ENCODE results near the gene PRKCA.

Gene PRKCA

DNA sequence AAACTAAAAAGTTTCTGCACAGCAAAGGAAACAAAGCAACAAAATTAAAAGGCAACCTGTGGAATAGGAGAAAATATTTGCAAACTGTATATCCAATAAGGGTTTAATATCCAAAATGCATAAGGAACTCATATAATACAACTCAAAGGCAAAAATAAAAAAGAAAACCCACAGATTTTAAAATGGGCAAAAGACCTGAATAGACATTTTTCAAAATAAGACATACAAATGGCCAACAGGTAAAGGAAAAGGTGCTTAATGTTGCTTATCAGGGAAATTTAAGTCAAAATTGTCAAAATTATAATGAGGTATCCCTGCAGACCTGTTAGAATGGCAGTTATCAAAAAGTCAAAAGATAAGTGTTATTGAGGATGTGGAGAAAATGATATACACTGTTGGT, 399.0 kb downstream of the PRKCA start:
- H3K27ac ChIP-seq = no peak overlapping the region
- TF ChIP-seq, protein P1, sequence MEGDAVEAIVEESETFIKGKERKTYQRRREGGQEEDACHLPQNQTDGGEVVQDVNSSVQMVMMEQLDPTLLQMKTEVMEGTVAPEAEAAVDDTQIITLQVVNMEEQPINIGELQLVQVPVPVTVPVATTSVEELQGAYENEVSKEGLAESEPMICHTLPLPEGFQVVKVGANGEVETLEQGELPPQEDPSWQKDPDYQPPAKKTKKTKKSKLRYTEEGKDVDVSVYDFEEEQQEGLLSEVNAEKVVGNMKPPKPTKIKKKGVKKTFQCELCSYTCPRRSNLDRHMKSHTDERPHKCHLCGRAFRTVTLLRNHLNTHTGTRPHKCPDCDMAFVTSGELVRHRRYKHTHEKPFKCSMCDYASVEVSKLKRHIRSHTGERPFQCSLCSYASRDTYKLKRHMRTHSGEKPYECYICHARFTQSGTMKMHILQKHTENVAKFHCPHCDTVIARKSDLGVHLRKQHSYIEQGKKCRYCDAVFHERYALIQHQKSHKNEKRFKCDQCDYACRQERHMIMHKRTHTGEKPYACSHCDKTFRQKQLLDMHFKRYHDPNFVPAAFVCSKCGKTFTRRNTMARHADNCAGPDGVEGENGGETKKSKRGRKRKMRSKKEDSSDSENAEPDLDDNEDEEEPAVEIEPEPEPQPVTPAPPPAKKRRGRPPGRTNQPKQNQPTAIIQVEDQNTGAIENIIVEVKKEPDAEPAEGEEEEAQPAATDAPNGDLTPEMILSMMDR (IDR thresholded peaks at IDR 0.05) = no peak

DNA sequence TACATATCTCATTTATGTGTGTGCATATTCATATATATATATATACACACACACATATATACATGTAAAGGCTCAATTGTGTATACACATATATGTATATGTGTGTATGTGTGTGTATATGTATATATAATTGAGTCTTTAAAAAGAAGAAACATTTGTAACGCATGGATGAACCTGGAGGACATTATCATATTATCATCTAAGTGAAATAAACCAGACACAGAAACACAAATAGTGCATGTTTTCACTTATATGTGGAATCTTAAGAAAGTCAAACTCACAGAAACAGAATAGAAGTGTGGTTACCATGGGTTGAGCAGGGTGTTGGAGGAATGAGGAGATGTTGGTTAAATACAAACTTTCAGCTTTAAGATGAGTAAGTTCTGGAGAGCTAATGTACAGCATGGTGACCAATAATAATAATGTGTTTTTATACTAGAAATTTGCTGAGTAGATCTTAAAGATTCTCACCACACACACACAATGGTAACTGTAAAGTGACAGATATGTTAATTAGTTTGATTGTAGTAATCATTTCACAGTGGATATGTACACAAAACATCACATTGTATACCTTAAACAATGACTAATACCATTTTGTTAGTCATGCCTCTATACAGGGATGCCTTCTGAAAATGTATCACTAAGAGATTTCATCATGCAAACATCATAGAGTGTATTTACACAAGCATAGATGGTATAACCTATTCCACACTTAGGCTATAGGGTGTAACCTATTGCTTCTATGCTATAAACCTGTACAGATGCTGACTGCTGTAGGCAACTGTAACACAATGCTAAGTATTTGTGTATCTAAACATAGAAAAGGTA, 399.9 kb downstream of the PRKCA start:
- 0 out of 2 replicates have a peak overlapping the region, but pooled peaks have one; percentile 32 for H3K27ac ChIP-seq
- TF ChIP-seq, protein P1 (IDR thresholded peaks at IDR 0.05) = no peak
- no peak for TF ChIP-seq ZFX (IDR thresholded peaks at IDR 0.05; ENCODE audit: borderline replicate concordance)

DNA sequence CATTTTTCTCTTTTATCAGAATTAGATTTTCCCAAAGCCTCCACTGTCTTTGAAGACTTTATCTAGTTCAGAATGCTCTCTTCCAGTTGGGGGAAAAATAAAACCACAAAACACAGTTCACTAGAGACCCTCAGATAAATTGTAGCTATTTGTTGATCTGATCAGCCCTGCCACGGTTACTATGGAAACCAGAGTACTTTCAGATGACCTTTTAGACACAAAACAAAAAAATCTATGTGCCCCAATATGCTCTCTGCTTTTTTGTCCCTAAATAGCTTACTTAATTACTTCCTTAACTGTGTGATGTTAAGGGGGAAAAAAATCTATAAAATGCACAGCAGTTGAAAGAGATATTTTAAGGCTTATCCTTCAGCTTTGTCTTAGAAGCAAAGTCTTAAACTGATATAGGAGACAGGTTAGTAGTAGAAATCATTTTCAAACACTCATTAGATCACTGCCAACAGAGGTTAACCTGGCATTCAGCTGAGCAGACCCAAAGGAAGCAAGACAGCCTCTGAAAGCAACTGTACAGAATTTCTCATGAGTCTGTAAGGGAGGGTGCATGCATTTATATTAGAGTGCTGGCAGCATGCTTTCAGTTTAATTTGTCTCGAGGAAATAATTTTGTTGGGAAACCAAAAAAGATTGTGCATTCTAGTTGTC, 402.6 kb downstream of the PRKCA start:
- TF ChIP-seq, protein P1 (IDR thresholded peaks at IDR 0.05) = no peak
- TF ChIP-seq ZFX (IDR thresholded peaks at IDR 0.05; ENCODE audit: borderline replicate concordance) = no peak
- H3K27ac ChIP-seq = no peak overlapping the region

DNA sequence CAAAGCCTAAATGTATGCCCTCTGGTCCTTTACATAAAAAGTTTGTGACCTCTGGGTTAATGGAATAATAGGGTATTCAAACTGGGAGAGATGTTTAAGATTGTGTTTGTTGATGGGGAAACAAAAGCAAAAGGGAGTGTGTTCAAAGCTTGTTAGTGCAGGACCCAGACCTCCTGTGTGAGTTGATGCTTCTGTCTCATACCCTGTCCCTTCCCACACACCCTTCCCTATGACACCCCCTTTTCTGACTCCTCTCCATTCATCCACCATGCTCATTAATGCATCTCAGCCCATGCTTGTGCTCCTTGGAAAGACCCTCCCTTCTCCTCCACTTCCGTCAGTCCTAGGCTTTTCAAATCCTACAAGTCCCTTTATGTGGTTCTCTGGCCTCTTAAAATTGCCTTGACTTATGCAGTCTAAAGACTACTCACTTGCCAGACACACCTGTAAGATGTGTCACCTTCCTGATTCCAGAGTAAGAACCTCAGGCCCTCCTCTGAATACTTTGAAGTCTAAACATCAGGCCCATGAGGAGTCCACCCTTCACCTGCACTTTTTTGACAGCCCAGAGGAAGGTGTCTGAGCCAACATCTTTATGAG, 404.5 kb downstream of the PRKCA start:
- no peak overlapping the region for H3K27ac ChIP-seq
- TF ChIP-seq, protein P1 (IDR thresholded peaks at IDR 0.05) = no peak
- TF ChIP-seq ZFX (IDR thresholded peaks at IDR 0.05; ENCODE audit: borderline replicate concordance) = no peak

DNA sequence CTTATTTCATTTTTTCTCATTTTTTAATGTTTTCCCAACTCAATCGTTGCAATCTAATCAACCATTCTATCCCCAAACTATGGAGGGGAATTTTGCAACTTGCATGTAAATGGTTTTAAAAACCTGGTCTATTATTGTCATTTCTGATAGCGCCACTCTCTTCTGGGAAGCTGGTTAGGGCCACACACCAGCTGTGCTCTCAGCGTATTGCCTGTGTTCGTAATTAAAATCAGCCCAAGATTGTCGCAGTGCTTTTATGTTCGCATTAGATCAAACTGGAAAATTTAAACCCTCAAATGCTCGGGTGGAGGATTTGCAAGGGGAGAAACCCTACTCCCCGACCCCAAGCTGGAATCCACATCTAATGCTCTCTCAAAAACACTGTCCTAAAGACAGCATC, 409.0 kb downstream of the PRKCA start:
- TF ChIP-seq ZFX (IDR thresholded peaks at IDR 0.05; ENCODE audit: borderline replicate concordance) = no peak
- TF ChIP-seq, protein P1 (IDR thresholded peaks at IDR 0.05) = no peak
- H3K27ac ChIP-seq = peak overlapping the region; percentile 46

DNA sequence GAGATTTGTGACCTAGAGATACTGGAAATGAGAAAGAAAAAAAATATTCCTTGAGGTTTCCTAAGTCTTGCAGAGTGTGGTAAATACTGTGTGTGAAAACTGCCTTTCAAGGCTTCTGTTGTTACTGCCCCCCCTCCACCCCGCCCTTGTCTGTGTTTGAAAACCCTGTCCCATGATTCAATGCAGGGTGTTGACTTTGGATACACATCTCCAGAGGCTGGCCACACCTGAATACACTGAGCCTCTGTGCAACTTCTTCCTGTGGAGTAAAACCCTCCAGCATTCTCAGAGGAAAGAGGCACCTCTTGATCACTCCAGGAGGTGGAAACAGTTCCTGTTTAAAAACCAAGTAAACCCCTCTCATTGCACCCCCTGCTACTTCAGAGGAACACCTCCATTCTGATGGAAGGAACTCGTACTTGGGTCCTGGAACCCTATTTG, 409.5 kb downstream of the PRKCA start:
- no peak for TF ChIP-seq ZFX (IDR thresholded peaks at IDR 0.05; ENCODE audit: borderline replicate concordance)
- TF ChIP-seq, protein P1 (IDR thresholded peaks at IDR 0.05) = no peak
- H3K27ac ChIP-seq = peak overlapping the region; percentile 46
